ENCODE results near the gene NTN5.
A peak's percentile ranks its signal among the peaks of the same experiment; 100 is the strongest.
"Not testable (repeated sequence)": the region's sequence is repeated elsewhere in the genome, so short reads cannot be mapped to it uniquely, and the experiment has no call there.

The NTN5 gene

DNA sequence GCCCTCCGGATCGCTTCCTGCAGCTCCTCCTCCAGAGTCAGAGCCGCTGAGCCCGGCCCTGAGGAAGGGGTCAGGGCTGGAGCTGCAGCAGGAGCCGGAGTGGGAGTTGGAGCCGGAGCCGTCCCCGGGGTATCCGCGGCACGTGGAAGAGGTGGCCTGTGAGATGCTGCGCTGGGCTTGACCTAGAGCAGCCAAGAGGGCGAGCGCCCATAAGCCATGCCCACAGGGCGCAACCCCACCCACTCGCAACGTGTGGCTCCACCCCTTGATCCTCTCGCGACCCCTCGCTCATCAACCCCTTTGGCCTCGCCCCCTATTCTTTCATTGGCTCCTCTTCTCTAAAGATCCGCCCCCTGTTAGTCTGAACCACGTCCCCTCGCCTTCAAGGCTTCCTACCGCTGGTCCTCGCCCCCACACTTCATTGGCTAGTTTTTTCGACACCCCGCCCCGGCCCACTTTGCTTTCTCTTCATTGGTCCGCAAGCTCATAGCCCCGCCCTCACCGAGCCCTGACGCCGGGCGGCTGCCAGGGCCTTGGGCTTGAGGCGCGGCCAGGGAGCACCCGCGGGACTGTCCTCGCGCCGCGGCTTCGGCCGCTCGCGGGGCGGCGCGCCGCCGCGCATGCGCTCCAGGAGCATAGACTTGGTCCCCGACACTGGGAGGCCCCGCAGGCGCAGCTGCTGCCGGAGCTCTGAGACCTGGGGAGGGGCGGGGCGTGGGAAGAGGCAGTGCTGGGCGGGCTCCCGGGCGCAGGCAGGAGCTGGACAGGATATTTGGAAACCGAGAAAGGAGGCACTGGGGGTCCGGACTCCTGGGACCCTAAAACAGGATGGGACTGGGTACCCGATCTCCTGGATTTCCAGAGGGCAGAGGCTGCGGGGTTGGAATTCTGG, 41.3 kb upstream of the NTN5 start:
- Histone ChIP-seq H3K4me1 (ENCODE audit: control insufficient read depth, insufficient read depth, low read length) (peaks cover 33% of the 10 kb centered on the region), H3K9ac (ENCODE audit: low read depth, low read length) (peak overlapping the region; percentile 81)

DNA sequence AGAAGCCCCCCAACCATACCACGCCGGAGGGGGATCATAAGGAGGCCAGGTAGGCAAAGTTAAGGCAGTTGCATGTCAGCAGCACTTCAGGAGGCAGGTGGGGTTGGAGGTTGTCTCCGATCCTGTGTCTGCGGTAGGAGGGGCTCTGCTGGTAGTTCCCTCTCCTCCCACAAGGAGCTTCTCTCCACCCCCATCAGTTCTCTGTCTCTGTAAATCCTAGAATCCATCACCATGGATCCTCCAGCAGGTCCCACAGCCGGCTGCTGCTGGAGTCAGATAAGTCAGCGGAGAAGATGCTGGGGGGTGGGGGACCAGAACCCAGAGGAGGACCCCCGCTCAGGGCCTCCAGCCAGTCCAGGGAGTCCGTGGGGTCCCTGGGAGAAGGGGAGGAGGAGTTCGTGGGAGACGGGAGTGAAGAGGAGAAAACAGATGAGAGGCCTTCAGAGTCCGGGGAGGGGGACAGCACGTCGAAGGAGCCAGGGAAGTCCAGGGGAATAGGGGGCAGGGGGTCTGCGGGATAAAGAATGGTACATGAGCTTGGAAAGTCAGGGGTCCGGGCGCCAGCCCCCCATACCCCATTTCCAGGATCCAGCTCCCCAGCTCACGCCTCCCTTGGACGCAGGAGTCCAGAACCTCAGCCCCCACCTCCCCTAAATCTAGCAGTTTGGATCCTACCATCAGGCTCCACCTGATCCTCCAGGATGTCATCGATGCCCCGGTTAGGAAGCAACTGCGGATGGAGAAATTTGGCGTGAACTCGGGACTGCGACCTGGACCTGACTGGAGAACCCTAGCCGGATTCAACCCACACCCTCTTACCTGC, 40.4 kb upstream of the NTN5 start:
- Histone ChIP-seq H3K4me2 (ENCODE audit: low read length) (peak overlapping the region; percentile 93), H3K9ac (ENCODE audit: low read depth, low read length) (peak overlapping the region; percentile 76), H3K9me3 (replicated peaks; ENCODE audit: low read length) (no peaks in the 10 kb centered on the region), H3K27me3 (ENCODE audit: control insufficient read depth, insufficient read depth, low read length) (no peaks in the 10 kb centered on the region), H3K36me3 (ENCODE audit: insufficient read depth, low read length) (no peaks in the 10 kb centered on the region), H3K4me3 (ENCODE audit: low read length) (peak overlapping the region; percentile 81), H3K4me1 (ENCODE audit: control insufficient read depth, insufficient read depth, low read length) (peaks cover 33% of the 10 kb centered on the region)

More for the DNA sequence above, 41.3 kb upstream of the NTN5 start:
- H3K27me3 ChIP-seq (ENCODE audit: control insufficient read depth, insufficient read depth, low read length), result no peaks in the 10 kb centered on the region
- H3K9me3 ChIP-seq (replicated peaks; ENCODE audit: low read length), result no peaks in the 10 kb centered on the region
- no peaks in the 10 kb centered on the region for H3K36me3 ChIP-seq (ENCODE audit: insufficient read depth, low read length)
- H3K4me2 ChIP-seq (ENCODE audit: low read length), result peak overlapping the region; percentile 93
- peak overlapping the region; percentile 81 for H3K4me3 ChIP-seq (ENCODE audit: low read length)

DNA sequence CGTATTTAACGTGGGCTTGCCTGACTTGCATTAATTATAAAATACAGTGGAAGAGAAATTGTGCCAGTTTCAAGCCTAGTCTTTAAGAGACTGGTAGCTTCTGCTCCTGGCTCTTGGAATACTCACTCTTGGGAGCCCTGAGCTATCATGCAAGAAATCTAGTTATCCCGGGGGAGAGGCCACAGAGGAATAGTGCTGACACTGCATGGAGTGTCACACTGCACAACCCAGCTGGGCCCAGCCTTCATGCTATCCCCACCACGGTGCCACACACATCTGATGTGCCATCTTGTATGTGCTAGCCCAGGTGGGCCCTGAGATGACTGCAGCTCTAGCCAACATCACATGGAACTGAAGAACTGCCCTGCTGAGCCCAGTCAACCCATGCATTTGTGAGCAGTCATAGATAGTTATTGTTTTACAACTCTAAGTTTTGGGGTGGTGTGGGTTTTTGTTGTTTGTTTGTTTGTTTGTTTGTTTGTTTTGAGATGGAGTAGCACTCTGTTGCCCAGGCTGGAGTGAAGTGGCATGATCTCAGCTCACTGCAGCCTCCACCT, 38.4 kb upstream of the NTN5 start:
- Histone ChIP-seq H3K4me3 (ENCODE audit: low read length) (no peak overlapping the region), H3K27me3 (ENCODE audit: control insufficient read depth, insufficient read depth, low read length) (no peaks in the 10 kb centered on the region), H3K9me3 (replicated peaks; ENCODE audit: low read length) (no peaks in the 10 kb centered on the region), H3K4me1 (ENCODE audit: control insufficient read depth, insufficient read depth, low read length) (peaks cover 23% of the 10 kb centered on the region), H3K36me3 (ENCODE audit: insufficient read depth, low read length) (no peaks in the 10 kb centered on the region), H3K4me2 (ENCODE audit: low read length) (no peak overlapping the region), H3K9ac (ENCODE audit: low read depth, low read length) (no peak overlapping the region)

DNA sequence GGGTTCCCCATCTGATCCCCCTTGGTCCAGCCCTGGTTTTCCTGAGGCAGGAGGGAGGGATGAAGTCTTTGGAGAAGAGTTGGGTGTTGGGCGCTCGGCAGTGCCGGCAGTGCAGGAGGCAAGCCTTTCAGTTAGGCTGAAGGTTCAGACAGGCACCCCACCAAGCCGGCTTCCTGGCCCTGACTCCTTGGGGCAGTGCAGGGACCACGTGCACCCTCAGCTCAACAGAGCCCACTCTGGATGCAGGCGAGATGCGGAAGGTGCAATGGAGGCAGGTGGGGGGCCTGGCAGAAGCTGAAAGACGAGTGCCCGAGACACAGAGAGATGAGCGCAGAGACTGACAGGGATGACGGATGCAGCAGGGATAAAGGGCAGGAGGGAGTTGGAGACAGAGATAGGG, 35.7 kb upstream of the NTN5 start:
- Histone ChIP-seq H3K4me3 (ENCODE audit: low read length) (no peak overlapping the region), H3K4me2 (ENCODE audit: low read length) (no peak overlapping the region), H3K9ac (ENCODE audit: low read depth, low read length) (no peak overlapping the region), H3K27me3 (ENCODE audit: control insufficient read depth, insufficient read depth, low read length) (no peaks in the 10 kb centered on the region), H3K4me1 (ENCODE audit: control insufficient read depth, insufficient read depth, low read length) (peaks cover 6% of the 10 kb centered on the region), H3K9me3 (replicated peaks; ENCODE audit: low read length) (no peaks in the 10 kb centered on the region), H3K36me3 (ENCODE audit: insufficient read depth, low read length) (no peaks in the 10 kb centered on the region)

DNA sequence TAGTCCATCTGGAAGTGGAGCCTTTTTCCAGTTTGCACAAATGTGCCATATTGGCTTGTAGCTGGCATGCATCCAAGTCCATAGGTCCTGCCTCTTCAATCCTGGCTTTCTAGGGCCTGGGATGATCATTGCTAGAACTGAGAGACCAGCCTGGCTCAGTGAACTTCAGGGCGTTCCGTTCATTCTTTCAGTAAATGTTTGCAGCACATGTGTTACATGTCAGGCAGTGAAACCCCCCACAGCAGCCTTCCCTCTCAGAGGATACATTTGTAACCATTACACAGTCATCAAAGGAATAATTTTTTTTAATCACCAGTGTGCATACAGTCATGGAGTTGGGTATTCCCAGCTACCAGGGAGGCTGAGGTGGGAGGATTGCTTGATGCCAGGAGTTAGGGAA, 32.6 kb upstream of the NTN5 start:
- Histone ChIP-seq H3K9me3 (replicated peaks; ENCODE audit: low read length) (no peaks in the 10 kb centered on the region), H3K4me3 (ENCODE audit: low read length) (no peak overlapping the region), H3K27me3 (ENCODE audit: control insufficient read depth, insufficient read depth, low read length) (no peaks in the 10 kb centered on the region), H3K4me2 (ENCODE audit: low read length) (no peak overlapping the region), H3K4me1 (ENCODE audit: control insufficient read depth, insufficient read depth, low read length) (no peaks in the 10 kb centered on the region), H3K9ac (ENCODE audit: low read depth, low read length) (no peak overlapping the region), H3K36me3 (ENCODE audit: insufficient read depth, low read length) (no peaks in the 10 kb centered on the region)

DNA sequence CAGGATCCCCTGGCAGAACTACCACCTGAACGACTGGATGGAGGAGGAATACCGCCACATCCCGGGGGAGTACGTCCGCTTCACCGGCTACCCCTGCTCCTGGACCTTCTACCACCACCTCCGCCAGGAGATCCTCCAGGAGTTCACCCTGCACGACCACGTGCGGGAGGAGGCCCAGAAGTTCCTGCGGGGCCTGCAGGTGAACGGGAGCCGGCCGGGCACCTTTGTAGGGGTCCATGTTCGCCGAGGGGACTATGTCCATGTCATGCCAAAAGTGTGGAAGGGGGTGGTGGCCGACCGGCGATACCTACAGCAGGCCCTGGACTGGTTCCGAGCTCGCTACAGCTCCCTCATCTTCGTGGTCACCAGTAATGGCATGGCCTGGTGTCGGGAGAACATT, 30.5 kb upstream of the NTN5 start:
- no peaks in the 10 kb centered on the region for H3K27me3 ChIP-seq (ENCODE audit: control insufficient read depth, insufficient read depth, low read length)
- H3K9me3 ChIP-seq (replicated peaks; ENCODE audit: low read length), result no peaks in the 10 kb centered on the region
- no peak overlapping the region for H3K4me2 ChIP-seq (ENCODE audit: low read length)
- H3K9ac ChIP-seq (ENCODE audit: low read depth, low read length), result no peak overlapping the region
- no peak overlapping the region for H3K4me3 ChIP-seq (ENCODE audit: low read length)
- no peaks in the 10 kb centered on the region for H3K36me3 ChIP-seq (ENCODE audit: insufficient read depth, low read length)
- H3K4me1 ChIP-seq (ENCODE audit: control insufficient read depth, insufficient read depth, low read length), result peaks cover 5% of the 10 kb centered on the region

DNA sequence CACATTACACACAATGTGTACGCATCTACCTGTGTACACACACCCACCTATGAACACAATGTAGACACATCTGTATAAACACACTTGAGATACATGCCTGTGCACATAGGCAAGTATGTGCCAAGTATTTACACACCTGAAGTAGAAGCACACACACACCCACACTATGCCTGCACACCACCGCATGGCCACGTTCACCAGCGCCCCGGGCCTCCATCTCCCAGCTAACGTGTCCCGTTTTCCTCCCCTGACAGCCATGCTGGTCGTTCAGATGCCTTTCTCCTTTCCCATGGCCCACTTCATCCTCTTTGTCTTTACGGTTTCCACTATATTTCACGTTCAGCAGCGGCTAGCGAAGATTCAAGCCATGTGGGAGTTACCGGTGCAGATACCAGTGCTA, 29.9 kb upstream of the NTN5 start:
- no peak overlapping the region for H3K4me2 ChIP-seq (ENCODE audit: low read length)
- H3K9ac ChIP-seq (ENCODE audit: low read depth, low read length), result no peak overlapping the region
- H3K27me3 ChIP-seq (ENCODE audit: control insufficient read depth, insufficient read depth, low read length), result no peaks in the 10 kb centered on the region
- no peaks in the 10 kb centered on the region for H3K36me3 ChIP-seq (ENCODE audit: insufficient read depth, low read length)
- H3K9me3 ChIP-seq (replicated peaks; ENCODE audit: low read length), result no peaks in the 10 kb centered on the region
- H3K4me1 ChIP-seq (ENCODE audit: control insufficient read depth, insufficient read depth, low read length), result peaks cover 10% of the 10 kb centered on the region
- no peak overlapping the region for H3K4me3 ChIP-seq (ENCODE audit: low read length)

DNA sequence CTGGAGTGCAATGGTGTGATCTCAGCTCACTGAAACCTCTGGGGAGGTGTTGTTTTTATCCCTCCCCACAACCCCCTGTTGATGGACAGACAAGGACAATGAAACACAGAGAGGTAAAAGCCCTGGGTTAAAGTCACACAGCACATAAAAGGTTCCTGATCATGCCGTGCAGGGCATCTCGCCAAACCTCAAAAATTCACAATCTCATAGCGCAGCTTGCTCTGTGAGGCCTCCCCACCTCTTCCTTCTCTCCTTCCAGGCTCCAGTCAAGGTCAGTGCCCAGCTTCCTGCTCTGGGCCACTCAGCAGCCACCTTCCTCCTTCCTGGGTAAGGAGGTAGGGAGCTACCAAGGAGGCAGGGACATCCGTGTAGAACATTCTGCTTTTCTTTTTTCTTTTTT, 25.2 kb upstream of the NTN5 start:
- no peaks in the 10 kb centered on the region for H3K9me3 ChIP-seq (replicated peaks; ENCODE audit: low read length)
- H3K4me1 ChIP-seq (ENCODE audit: control insufficient read depth, insufficient read depth, low read length), result peaks cover 17% of the 10 kb centered on the region
- no peaks in the 10 kb centered on the region for H3K36me3 ChIP-seq (ENCODE audit: insufficient read depth, low read length)
- H3K4me3 ChIP-seq (ENCODE audit: low read length), result no peak overlapping the region
- H3K4me2 ChIP-seq (ENCODE audit: low read length), result no peak overlapping the region
- no peak overlapping the region for H3K9ac ChIP-seq (ENCODE audit: low read depth, low read length)
- peaks cover 13% of the 10 kb centered on the region for H3K27me3 ChIP-seq (ENCODE audit: control insufficient read depth, insufficient read depth, low read length)

DNA sequence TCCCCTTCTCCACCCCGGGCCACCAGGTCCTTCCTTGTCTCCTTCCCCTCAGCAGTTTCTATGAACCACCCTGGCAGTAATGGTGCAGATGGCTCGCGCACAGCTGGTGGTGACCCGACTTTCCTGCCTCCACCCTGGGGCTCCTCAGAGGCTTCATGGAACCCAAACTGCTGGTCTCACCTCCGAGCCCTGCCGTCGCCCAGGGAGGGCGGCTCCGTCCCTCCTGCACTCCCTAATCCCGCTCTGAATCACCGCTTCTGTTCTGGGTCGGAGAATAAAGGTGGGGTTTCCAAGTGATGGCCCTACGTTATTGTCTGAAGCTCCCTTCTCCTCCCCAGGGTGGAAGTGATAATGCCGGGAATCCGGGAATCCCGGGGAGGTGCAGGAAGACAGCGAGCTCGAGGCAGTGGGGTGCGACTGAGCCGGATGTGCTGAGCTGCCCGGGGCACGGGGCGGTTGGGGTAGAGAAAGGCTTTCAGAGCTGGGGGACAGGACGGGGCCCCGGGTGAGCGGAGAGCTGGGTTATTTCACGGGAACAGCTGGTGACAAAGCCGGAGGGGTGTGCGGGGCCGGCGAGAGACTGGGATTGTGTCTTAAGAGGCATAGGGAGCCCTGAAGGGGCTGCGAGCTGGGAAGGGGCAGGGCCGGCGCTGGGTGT, 23.7 kb upstream of the NTN5 start:
- Histone ChIP-seq H3K9ac (ENCODE audit: low read depth, low read length) (no peak overlapping the region), H3K9me3 (replicated peaks; ENCODE audit: low read length) (no peaks in the 10 kb centered on the region), H3K4me1 (ENCODE audit: control insufficient read depth, insufficient read depth, low read length) (peaks cover 17% of the 10 kb centered on the region), H3K36me3 (ENCODE audit: insufficient read depth, low read length) (no peaks in the 10 kb centered on the region), H3K4me2 (ENCODE audit: low read length) (peak overlapping the region; percentile 45), H3K27me3 (ENCODE audit: control insufficient read depth, insufficient read depth, low read length) (peaks cover 13% of the 10 kb centered on the region), H3K4me3 (ENCODE audit: low read length) (no peak overlapping the region)

DNA sequence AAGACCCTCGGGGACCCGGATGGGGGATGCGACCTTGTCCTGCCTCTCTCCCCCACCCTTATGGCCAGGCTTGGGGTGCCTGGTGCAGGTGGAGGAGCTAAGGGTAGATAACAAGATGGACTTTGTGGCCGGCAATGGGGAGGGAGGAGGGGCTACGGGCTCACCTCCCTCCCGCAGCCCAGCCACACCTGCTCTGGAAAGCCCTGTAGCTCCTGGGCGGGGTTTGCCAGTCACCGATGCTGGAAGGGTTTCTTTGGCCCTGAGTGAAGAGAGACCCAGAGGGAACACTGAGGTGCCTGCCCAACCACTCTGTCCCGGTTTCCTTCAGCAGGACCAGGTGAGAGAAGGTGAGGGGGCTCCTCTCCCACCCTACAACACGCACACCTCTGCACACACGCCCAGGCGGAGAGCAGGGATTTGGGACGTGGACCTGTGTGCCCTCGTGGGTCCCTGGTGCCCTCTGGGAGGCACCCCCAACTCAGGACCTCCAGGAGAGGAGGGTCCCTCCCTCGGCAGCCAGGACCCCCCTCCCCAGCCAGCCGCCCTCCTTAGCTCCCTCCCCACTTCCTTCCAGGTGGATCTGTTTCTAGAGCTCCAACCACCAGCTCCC, 23.0 kb upstream of the NTN5 start, which contains the start of gene FUT2:
FUT2 (plus strand) TSS at position 229 of the 610 bp plus-strand sequence. CDS start 6,986 bp downstream, outside the sequence.
- H3K9me3 ChIP-seq (replicated peaks; ENCODE audit: low read length), result no peaks in the 10 kb centered on the region
- peak within 1 kb of the TSS; percentile 45 for H3K4me2 ChIP-seq (ENCODE audit: low read length)
- no peak within 1 kb of the TSS for H3K4me3 ChIP-seq (ENCODE audit: low read length)
- peaks cover 13% of the 10 kb centered on the region for H3K27me3 ChIP-seq (ENCODE audit: control insufficient read depth, insufficient read depth, low read length)
- H3K9ac ChIP-seq (ENCODE audit: low read depth, low read length), result no peak within 1 kb of the TSS
- no peaks in the 10 kb centered on the region for H3K36me3 ChIP-seq (ENCODE audit: insufficient read depth, low read length)
- H3K4me1 ChIP-seq (ENCODE audit: control insufficient read depth, insufficient read depth, low read length), result peaks cover 17% of the 10 kb centered on the region

DNA sequence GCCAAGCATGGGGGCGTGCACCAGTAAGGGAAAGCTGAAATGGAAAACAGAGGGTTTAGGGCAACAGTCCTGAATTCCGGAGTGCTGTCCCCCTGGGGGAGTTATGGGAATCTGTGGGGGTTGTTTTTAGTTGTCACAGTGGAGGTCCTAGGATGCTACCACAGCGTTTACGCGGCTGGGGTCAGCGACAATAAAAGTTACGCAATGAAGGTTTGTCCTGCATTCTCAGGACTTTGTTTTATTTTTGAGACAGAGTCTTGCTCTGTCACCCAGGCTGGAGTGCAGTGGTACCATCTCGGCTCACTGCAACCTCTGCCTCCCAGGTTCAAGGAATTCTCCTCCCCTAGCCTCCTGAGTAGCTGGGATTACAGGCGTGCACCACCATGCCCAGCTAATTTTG, 20.8 kb upstream of the NTN5 start:
- not testable (repeated sequence) for H3K4me3 ChIP-seq (ENCODE audit: low read length)
- peaks cover 13% of the 10 kb centered on the region for H3K27me3 ChIP-seq (ENCODE audit: control insufficient read depth, insufficient read depth, low read length)

More for the DNA sequence above, 20.8 kb upstream of the NTN5 start:
- not testable (repeated sequence) for H3K4me2 ChIP-seq (ENCODE audit: low read length); H3K9me3 ChIP-seq (replicated peaks; ENCODE audit: low read length); H3K36me3 ChIP-seq (ENCODE audit: insufficient read depth, low read length); H3K9ac ChIP-seq (ENCODE audit: low read depth, low read length)
- peaks cover 13% of the 10 kb centered on the region for H3K4me1 ChIP-seq (ENCODE audit: control insufficient read depth, insufficient read depth, low read length)
